ENCODE results near the gene GPSM1.
A peak's percentile ranks its signal among the peaks of the same experiment; 100 is the strongest.

GPSM1 gene

GRCh38 chr9:136333486-136333885, 6.1 kb downstream of the GPSM1 start:
- no peak for DNase-seq

GRCh38 chr9:136334541-136334940, 7.2 kb downstream of the GPSM1 start:
- DNase-seq: no peak

GRCh38 chr9:136335296-136336155, 8.2 kb downstream of the GPSM1 start:
- DNase-seq: no peak

- DNase-seq: no peak
Measured at GRCh38 chr9:136336156-136336870, 9.0 kb downstream of the GPSM1 start.

- DNase-seq: no peak
Measured at GRCh38 chr9:136336881-136337280, 9.5 kb downstream of the GPSM1 start.

- no peak for DNase-seq
Measured at GRCh38 chr9:136337416-136338395, 10.4 kb downstream of the GPSM1 start.

GRCh38 chr9:136338511-136338910, 11.2 kb downstream of the GPSM1 start:
- no peak for DNase-seq

GRCh38 chr9:136339173-136339957, 12.0 kb downstream of the GPSM1 start:
- DNase-seq: peak in 1 of 3 experiments; percentile 18

GRCh38 chr9:136339958-136340310, 12.6 kb downstream of the GPSM1 start:
- peak in 2 of 3 experiments; percentile 20 to 55 for DNase-seq

- no peak for DNase-seq
Measured at GRCh38 chr9:136340356-136341041, 13.2 kb downstream of the GPSM1 start.

GRCh38 chr9:136341042-136341655, 13.8 kb downstream of the GPSM1 start:
- no peak for DNase-seq

- no peak for DNase-seq
Measured at GRCh38 chr9:136341769-136342168, 14.4 kb downstream of the GPSM1 start.

- peak in 2 of 3 experiments; percentile 48 to 49 for DNase-seq
Measured at GRCh38 chr9:136342181-136343120, 15.1 kb downstream of the GPSM1 start.

- no peak for DNase-seq
Measured at GRCh38 chr9:136343121-136343883, 16.0 kb downstream of the GPSM1 start.

- DNase-seq: no peak
Measured at GRCh38 chr9:136343884-136344269, 16.5 kb downstream of the GPSM1 start.

GRCh38 chr9:136344544-136345280, 17.4 kb downstream of the GPSM1 start:
- DNase-seq: no peak

GRCh38 chr9:136345281-136346156, 18.2 kb downstream of the GPSM1 start:
- no peak for DNase-seq

Measured in NCI-H1417 (cell line).